ENCODE measurements around the gene NRXN2.

The NRXN2 gene

GRCh38 chr11:64583296-64584262 is 139.4 kb downstream of the NRXN2 start:
- no peak for DNase-seq

- no peak for DNase-seq
Measured at GRCh38 chr11:64582885-64583284, 140.1 kb downstream of the NRXN2 start.

GRCh38 chr11:64581057-64581523 is 141.9 kb downstream of the NRXN2 start:
- no peak for DNase-seq

GRCh38 chr11:64580412-64580811 is 142.6 kb downstream of the NRXN2 start:
- no peak for DNase-seq

GRCh38 chr11:64577202-64577601 is 145.8 kb downstream of the NRXN2 start:
- no peak for DNase-seq

- DNase-seq: no peak
Measured at GRCh38 chr11:64572143-64572542, 150.9 kb downstream of the NRXN2 start.

- DNase-seq: no peak
Measured at GRCh38 chr11:64571410-64572091, 151.4 kb downstream of the NRXN2 start.

- no peak for DNase-seq
Measured at GRCh38 chr11:64571050-64571409, 152.0 kb downstream of the NRXN2 start.

GRCh38 chr11:64570341-64570740 is 152.7 kb downstream of the NRXN2 start:
- DNase-seq: no peak

GRCh38 chr11:64569300-64569970 is 153.6 kb downstream of the NRXN2 start:
- DNase-seq: no peak

GRCh38 chr11:64568584-64569140 is 154.3 kb downstream of the NRXN2 start:
- no peak for DNase-seq

- no peak for DNase-seq
Measured at GRCh38 chr11:64568041-64568571, 154.9 kb downstream of the NRXN2 start.

GRCh38 chr11:64566915-64567891 is 155.8 kb downstream of the NRXN2 start:
- no peak for DNase-seq

GRCh38 chr11:64566042-64566914 is 156.7 kb downstream of the NRXN2 start:
- no peak for DNase-seq

- DNase-seq: no peak
Measured at GRCh38 chr11:64564947-64565889, 157.8 kb downstream of the NRXN2 start.

- DNase-seq: no peak
Measured at GRCh38 chr11:64564419-64564818, 158.6 kb downstream of the NRXN2 start.

GRCh38 chr11:64563966-64564365 is 159.0 kb downstream of the NRXN2 start:
- DNase-seq: no peak

GRCh38 chr11:64562723-64563351 is 160.2 kb downstream of the NRXN2 start:
- DNase-seq: no peak
